ENCODE measurements around the gene FCSK.

DNA sequence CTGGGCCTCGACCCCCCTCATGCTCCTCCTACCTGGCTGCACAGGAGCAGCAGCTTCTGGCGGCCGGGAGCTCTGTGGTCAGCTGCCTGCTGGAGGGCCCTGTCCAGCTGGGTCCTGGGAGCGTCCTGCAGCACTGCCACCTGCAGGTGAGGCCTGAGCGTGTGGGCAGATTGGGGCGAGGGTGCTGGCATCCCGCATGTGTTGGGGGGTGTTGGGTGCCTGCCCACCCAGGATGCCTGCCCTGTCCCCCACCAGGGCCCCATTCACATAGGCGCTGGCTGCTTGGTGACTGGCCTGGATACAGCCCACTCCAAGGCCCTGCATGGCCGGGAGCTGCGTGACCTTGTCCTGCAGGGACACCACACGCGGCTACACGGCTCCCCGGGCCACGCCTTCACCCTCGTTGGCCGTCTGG is 16.5 kb downstream of the FCSK start:
- TF ChIP-seq EZH2phosphoT487 (IDR thresholded peaks at IDR 0.05; ENCODE audit: low read depth) = no peak
- TF ChIP-seq, protein P1, sequence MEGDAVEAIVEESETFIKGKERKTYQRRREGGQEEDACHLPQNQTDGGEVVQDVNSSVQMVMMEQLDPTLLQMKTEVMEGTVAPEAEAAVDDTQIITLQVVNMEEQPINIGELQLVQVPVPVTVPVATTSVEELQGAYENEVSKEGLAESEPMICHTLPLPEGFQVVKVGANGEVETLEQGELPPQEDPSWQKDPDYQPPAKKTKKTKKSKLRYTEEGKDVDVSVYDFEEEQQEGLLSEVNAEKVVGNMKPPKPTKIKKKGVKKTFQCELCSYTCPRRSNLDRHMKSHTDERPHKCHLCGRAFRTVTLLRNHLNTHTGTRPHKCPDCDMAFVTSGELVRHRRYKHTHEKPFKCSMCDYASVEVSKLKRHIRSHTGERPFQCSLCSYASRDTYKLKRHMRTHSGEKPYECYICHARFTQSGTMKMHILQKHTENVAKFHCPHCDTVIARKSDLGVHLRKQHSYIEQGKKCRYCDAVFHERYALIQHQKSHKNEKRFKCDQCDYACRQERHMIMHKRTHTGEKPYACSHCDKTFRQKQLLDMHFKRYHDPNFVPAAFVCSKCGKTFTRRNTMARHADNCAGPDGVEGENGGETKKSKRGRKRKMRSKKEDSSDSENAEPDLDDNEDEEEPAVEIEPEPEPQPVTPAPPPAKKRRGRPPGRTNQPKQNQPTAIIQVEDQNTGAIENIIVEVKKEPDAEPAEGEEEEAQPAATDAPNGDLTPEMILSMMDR (IDR thresholded peaks at IDR 0.05; ENCODE audit: low read depth, low read length) = 0 out of 2 replicates have a peak, but pooled peaks have one; percentile 34

All from OCI-LY3 (cell line).